Testis (tissue), 2 donors: Measurements from ENCODE around the gene GCNT2.

Experiments
- CTCF ChIP-seq, 3 experiments: fragments of 450-650 bp in 2 of 3; fragments of 200-600 bp in 1 of 3; sonication (generic) in 1 of 3; IDR thresholded peaks; one replicate each; pipeline ENCODE4 v1.5.1; 2016 to 2019; ENCODE audit warnings: antibody characterized with exemption in 3 of 3, mild to moderate bottlenecking in 2 of 3, moderate library complexity in 1 of 3
- POLR2A ChIP-seq: fragments of 450-650 bp; IDR thresholded peaks from one replicate; pipeline ENCODE4 v1.6.1; 2017; ENCODE audit warnings: antibody characterized with exemption, mild to moderate bottlenecking, moderate library complexity

- no peak for TF ChIP-seq CTCF (IDR thresholded peaks at IDR 0.05)
- no peak for TF ChIP-seq POLR2A
Measured at GRCh38 chr6:10613723-10614122, 92.6 kb downstream of the GCNT2 start.
